SK-N-SH (cell line): ENCODE results near the gene ZNF469. TPM values are rescaled to one million over a fixed set of nuclear protein-coding genes. Genes with fewer than 3 reads are reported as not detected.

Experiments
- CTCF ChIA-PET: fragments of 300-600, 350-600 bp; formaldehyde crosslinking; extraction: SDS; loops from one replicate; lab custom pipeline; 2021; lab: Yijun Ruan, JAX
- POLR2A ChIA-PET: fragments of 350-600 bp; sonication (Branson Sonifier 250); formaldehyde crosslinking; extraction: SDS; loops from one replicate; lab custom pipeline; 2020; ENCODE audit warnings: antibody characterized with exemption, inconsistent platforms; lab: Yijun Ruan, JAX
- DNase-seq: peaks from one replicate; pipeline ENCODE4 v3.0.0; 2012
- H2AFZ ChIP-seq: fragments of 200-600 bp; sonication (generic); 2 replicates; pipeline ENCODE4 v1.8.1; 2016; ENCODE audit warnings: antibody characterized with exemption, mild to moderate bottlenecking, low read depth
- H3F3A ChIP-seq: fragments of 200-600 bp; sonication (generic); replicated peaks from 2 replicates; pipeline ENCODE3; 2016; ENCODE audit warnings: antibody characterized with exemption, mild to moderate bottlenecking; ENCODE audit not compliant: insufficient read depth
- H3K27ac ChIP-seq, 2 experiments: fragments of 200-500 bp in 1 of 2; fragments of 200-600 bp in 1 of 2; sonication (Bioruptor generic) in 1 of 2; sonication (generic), shearing (Covaris generic) in 1 of 2; 2 replicates each; pipeline versions ENCODE4 v1.5.1 to v1.6.1; 2014 to 2016; ENCODE audit warnings: low read depth in 2 of 2, inconsistent platforms in 1 of 2, low read length in 1 of 2, mild to moderate bottlenecking in 1 of 2, mixed read lengths in 1 of 2
- H3K27me3 ChIP-seq: fragments of 200-600 bp; sonication (generic), shearing (Covaris generic); 2 replicates; pipeline ENCODE4 v1.6.1; 2016; ENCODE audit warnings: mixed run types; ENCODE audit not compliant: insufficient read depth
- H3K36me3 ChIP-seq, 2 experiments: fragments of 200-500 bp in 1 of 2; fragments of 200-600 bp in 1 of 2; sonication (Bioruptor generic) in 1 of 2; sonication (generic) in 1 of 2; replicated peaks in 1 of 2; 2 replicates each; pipeline versions ENCODE3 to v1.5.1; 2014 to 2016; ENCODE audit warnings: low read length in 1 of 2, mild to moderate bottlenecking in 1 of 2; ENCODE audit not compliant: insufficient read depth in 2 of 2, control insufficient read depth in 1 of 2
- H3K4me1 ChIP-seq, 2 experiments: fragments of 200-500 bp in 1 of 2; fragments of 200-600 bp in 1 of 2; sonication (Bioruptor generic) in 1 of 2; sonication (generic), shearing (Covaris generic) in 1 of 2; 2 replicates each; pipeline versions ENCODE4 v1.5.1 to v1.6.1; 2014 to 2016; ENCODE audit warnings: low read depth in 1 of 2, low read length in 1 of 2, mixed run types in 1 of 2; ENCODE audit not compliant: insufficient read depth in 2 of 2, control insufficient read depth in 1 of 2
- H3K4me2 ChIP-seq: fragments of 200-600 bp; sonication (generic), shearing (Covaris generic); 2 replicates; pipeline ENCODE4 v1.6.1; 2017; ENCODE audit warnings: mixed run types
- H3K4me3 ChIP-seq, 2 experiments: fragments of 200-500 bp in 1 of 2; fragments of 200-600 bp in 1 of 2; sonication (Bioruptor generic) in 1 of 2; sonication (generic), shearing (Covaris generic) in 1 of 2; 2 replicates each; pipeline versions ENCODE4 v1.5.1 to v1.8.1; 2014 to 2016; ENCODE audit warnings: low read depth in 2 of 2, inconsistent platforms in 1 of 2, low read length in 1 of 2, mild to moderate bottlenecking in 1 of 2, mixed read lengths in 1 of 2, moderate library complexity in 1 of 2
- H3K79me2 ChIP-seq: fragments of 200-600 bp; sonication (generic); 2 replicates; pipeline ENCODE4 v1.8.1; 2017; ENCODE audit warnings: mild to moderate bottlenecking; ENCODE audit not compliant: insufficient read depth
- H3K9ac ChIP-seq: fragments of 200-600 bp; sonication (generic); 2 replicates; pipeline ENCODE4 v1.6.1; 2017; ENCODE audit warnings: mixed run types
- H3K9me2 ChIP-seq: fragments of 200-600 bp; sonication (generic); 2 replicates; pipeline ENCODE4 v1.6.1; 2017; ENCODE audit warnings: mixed run types
- H3K9me3 ChIP-seq: fragments of 200-600 bp; sonication (generic); 2 replicates; pipeline ENCODE4 v1.6.1; 2017; ENCODE audit warnings: mixed run types, mild to moderate bottlenecking, moderate library complexity
- H4K20me1 ChIP-seq: fragments of 200-600 bp; sonication (generic); 2 replicates; pipeline ENCODE4 v1.6.1; 2017; ENCODE audit warnings: mild to moderate bottlenecking, mixed run types; ENCODE audit not compliant: insufficient read depth
- EZH2phosphoT487 ChIP-seq: fragments of 200-600 bp; sonication (generic); IDR thresholded peaks from 2 replicates; pipeline ENCODE4 v1.6.1; 2017; ENCODE audit warnings: low read depth, mixed run types, mild to moderate bottlenecking, antibody characterized with exemption, moderate library complexity, borderline replicate concordance
- FOSL2 ChIP-seq: IDR thresholded peaks from 2 replicates; pipeline ENCODE4 v1.4.0; 2012; ENCODE audit warnings: low read depth, mild to moderate bottlenecking, moderate library complexity, borderline replicate concordance
- FOXJ3 ChIP-seq: sonication (generic); formaldehyde crosslinking; IDR thresholded peaks from 2 replicates; pipeline ENCODE4 v1.5.1; 2020; ENCODE audit warnings: mild to moderate bottlenecking, missing genetic modification reagents
- FOXM1 ChIP-seq: IDR thresholded peaks from 2 replicates; pipeline ENCODE4 v1.4.0; 2012; ENCODE audit warnings: low read depth, mild to moderate bottlenecking
- GABPA ChIP-seq: IDR thresholded peaks from 2 replicates; pipeline ENCODE4 v1.4.0; 2012; ENCODE audit warnings: low read depth, mild to moderate bottlenecking
- MEF2A ChIP-seq: IDR thresholded peaks from 2 replicates; pipeline ENCODE4 v1.4.0; 2012; ENCODE audit warnings: low read depth, borderline replicate concordance
- NFIC ChIP-seq: IDR thresholded peaks from 2 replicates; pipeline ENCODE4 v1.4.0; 2012; ENCODE audit warnings: borderline replicate concordance
- NRF1 ChIP-seq: IDR thresholded peaks from 2 replicates; pipeline ENCODE4 v1.6.1; 2012; ENCODE audit warnings: low read depth, mild to moderate bottlenecking, low read length
- POLR2AphosphoS5 ChIP-seq: IDR thresholded peaks from 2 replicates; pipeline ENCODE4 v1.6.1; 2012; ENCODE audit warnings: low read depth, low read length
- RAD21 ChIP-seq: IDR thresholded peaks from 2 replicates; pipeline ENCODE4 v1.6.1; 2012; ENCODE audit warnings: mild to moderate bottlenecking, low read length
- RXRA ChIP-seq: IDR thresholded peaks from 2 replicates; pipeline ENCODE4 v1.4.0; 2012; ENCODE audit warnings: low read depth, mild to moderate bottlenecking, borderline replicate concordance
- TAF1 ChIP-seq: IDR thresholded peaks from 2 replicates; pipeline ENCODE4 v1.6.1; 2012; ENCODE audit warnings: low read depth, mild to moderate bottlenecking, low read length, moderate library complexity, borderline replicate concordance
- TCF12 ChIP-seq: IDR thresholded peaks from 2 replicates; pipeline ENCODE4 v1.4.0; 2012
- YY1 ChIP-seq: IDR thresholded peaks from 2 replicates; pipeline ENCODE4 v1.4.0; 2012; ENCODE audit warnings: low read depth, mild to moderate bottlenecking
- WGBS: methylation state at CpG from one replicate; pipeline ENCODE4 v1.1.6; 2017; ENCODE audit warnings: low lambda C conversion rate; 5-methylcytosine and 5-hydroxymethylcytosine counted together
- polyA plus RNA-seq, 3 experiments: library from polyadenylated mRNA; depleted of rRNA; stranded (reverse); fragments of >200 nt; gene quantifications; 2 replicates each; pipeline ENCODE4 v1.2.3, GENCODE V29; 2012
- TF ChIP-seq, protein P1 (sequence below): IDR thresholded peaks from 2 replicates; pipeline ENCODE4; 2012
- TF ChIP-seq, protein P2 (sequence below): IDR thresholded peaks from 2 replicates; pipeline ENCODE4 v1.4.0; 2012; ENCODE audit warnings: low read depth
- TF ChIP-seq, protein P3 (sequence below): IDR thresholded peaks from 2 replicates; pipeline ENCODE4 v1.4.0; 2012; ENCODE audit warnings: low read depth, borderline replicate concordance
- TF ChIP-seq, protein P4 (sequence below): fragments of 150-350 bp; IDR thresholded peaks from 2 replicates; pipeline ENCODE4 v1.6.1; 2016; ENCODE audit warnings: mild to moderate bottlenecking, low read depth, low read length
- TF ChIP-seq, protein P5 (sequence below): fragments of 200-600 bp; sonication (generic); IDR thresholded peaks from 2 replicates; pipeline ENCODE4 v1.6.1; 2017; ENCODE audit warnings: antibody characterized with exemption, mild to moderate bottlenecking, moderate library complexity

Gene ZNF469
- polyA plus RNA-seq, 1 of the 3 experiments (the other 2 are of a cell fraction), result 0.56 TPM

DNA sequence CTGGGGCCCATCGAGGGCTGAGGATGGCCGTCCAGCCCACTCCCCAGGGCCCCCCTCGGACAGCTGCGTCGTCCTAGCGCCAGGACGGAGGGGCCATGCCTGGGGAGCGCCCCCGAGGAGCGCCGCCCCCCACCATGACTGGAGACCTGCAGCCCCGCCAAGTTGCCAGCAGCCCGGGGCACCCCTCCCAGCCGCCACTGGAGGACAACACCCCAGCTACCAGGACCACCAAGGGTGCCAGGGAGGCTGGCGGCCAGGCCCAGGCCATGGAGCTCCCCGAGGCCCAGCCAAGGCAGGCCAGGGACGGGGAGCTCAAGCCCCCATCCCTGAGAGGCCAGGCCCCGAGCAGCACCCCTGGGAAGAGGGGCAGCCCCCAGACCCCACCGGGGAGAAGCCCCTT lies 44.6 kb downstream of the ZNF469 start:
- Histone ChIP-seq H4K20me1 (no peaks in the 10 kb centered on the region), H3K27me3 (no peaks in the 10 kb centered on the region), H3K27ac (no peak overlapping the region), H3K4me3 (no peak overlapping the region), H2AFZ (no peak overlapping the region), H3K9me2 (no peaks in the 10 kb centered on the region), H3K4me1 (peaks cover 0 to 8% of the 10 kb centered on the region in 2 experiments; a peak in 1 of 4 replicates)
- ChIA-PET POLR2A (no interaction called here), CTCF (interaction anchor here (1.0 to 3.4 kb wide), 3 partner anchors 10 to 131 kb away, joined by 3 to 37 read pairs (median 3); no protein-coding TSS in a partner anchor)
- WGBS, result 81% methylated on average over 5 of the region's 19 CpGs
- no peak for DNase-seq
- TF ChIP-seq, protein P1, sequence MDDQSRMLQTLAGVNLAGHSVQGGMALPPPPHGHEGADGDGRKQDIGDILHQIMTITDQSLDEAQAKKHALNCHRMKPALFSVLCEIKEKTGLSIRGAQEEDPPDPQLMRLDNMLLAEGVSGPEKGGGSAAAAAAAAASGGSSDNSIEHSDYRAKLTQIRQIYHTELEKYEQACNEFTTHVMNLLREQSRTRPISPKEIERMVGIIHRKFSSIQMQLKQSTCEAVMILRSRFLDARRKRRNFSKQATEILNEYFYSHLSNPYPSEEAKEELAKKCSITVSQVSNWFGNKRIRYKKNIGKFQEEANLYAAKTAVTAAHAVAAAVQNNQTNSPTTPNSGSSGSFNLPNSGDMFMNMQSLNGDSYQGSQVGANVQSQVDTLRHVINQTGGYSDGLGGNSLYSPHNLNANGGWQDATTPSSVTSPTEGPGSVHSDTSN, result no peak
- no peak for TF ChIP-seq NFIC
- no peak for TF ChIP-seq RAD21
- no peak for TF ChIP-seq EZH2phosphoT487
- TF ChIP-seq, protein P2, sequence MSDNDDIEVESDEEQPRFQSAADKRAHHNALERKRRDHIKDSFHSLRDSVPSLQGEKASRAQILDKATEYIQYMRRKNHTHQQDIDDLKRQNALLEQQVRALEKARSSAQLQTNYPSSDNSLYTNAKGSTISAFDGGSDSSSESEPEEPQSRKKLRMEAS, result no peak
- no peak for TF ChIP-seq MEF2A
- TF ChIP-seq, protein P3, sequence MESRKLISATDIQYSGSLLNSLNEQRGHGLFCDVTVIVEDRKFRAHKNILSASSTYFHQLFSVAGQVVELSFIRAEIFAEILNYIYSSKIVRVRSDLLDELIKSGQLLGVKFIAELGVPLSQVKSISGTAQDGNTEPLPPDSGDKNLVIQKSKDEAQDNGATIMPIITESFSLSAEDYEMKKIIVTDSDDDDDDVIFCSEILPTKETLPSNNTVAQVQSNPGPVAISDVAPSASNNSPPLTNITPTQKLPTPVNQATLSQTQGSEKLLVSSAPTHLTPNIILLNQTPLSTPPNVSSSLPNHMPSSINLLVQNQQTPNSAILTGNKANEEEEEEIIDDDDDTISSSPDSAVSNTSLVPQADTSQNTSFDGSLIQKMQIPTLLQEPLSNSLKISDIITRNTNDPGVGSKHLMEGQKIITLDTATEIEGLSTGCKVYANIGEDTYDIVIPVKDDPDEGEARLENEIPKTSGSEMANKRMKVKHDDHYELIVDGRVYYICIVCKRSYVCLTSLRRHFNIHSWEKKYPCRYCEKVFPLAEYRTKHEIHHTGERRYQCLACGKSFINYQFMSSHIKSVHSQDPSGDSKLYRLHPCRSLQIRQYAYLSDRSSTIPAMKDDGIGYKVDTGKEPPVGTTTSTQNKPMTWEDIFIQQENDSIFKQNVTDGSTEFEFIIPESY, result no peak
- no peak for TF ChIP-seq FOSL2
- TF ChIP-seq, protein P4, sequence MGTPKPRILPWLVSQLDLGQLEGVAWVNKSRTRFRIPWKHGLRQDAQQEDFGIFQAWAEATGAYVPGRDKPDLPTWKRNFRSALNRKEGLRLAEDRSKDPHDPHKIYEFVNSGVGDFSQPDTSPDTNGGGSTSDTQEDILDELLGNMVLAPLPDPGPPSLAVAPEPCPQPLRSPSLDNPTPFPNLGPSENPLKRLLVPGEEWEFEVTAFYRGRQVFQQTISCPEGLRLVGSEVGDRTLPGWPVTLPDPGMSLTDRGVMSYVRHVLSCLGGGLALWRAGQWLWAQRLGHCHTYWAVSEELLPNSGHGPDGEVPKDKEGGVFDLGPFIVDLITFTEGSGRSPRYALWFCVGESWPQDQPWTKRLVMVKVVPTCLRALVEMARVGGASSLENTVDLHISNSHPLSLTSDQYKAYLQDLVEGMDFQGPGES, result no peak
- TF ChIP-seq RXRA, result no peak
- no peak for TF ChIP-seq TCF12
- TF ChIP-seq, all 33 proteins: peak for 0
- Histone ChIP-seq H3K9me3 (no peaks in the 10 kb centered on the region), H3K9ac (no peak overlapping the region), H3K36me3 (no peaks in the 10 kb centered on the region), H3K4me2 (no peak overlapping the region), H3F3A (no peaks in the 10 kb centered on the region), H3K79me2 (no peaks in the 10 kb centered on the region)

DNA sequence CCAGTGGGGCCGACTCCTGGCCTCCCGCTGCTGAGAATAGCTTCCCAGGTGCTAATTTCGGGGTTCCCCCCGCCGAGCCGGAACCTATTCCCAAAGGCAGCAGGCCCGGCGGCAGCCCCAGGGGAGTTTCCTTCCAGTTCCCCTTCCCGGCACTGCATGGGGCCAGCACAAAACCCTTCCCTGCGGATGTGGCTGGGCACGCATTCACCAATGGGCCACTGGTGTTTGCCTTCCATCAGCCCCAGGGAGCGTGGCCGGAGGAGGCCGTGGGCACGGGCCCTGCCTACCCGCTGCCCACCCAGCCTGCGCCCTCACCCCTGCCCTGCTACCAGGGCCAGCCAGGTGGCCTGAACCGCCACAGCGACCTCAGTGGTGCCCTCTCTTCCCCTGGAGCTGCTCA lies 45.4 kb downstream of the ZNF469 start:
- CTCF ChIA-PET, result interaction anchor here (1.0 to 3.4 kb wide), 4 partner anchors 9 to 131 kb away, joined by 3 to 37 read pairs (median 3); no protein-coding TSS in a partner anchor
- H3K27ac ChIP-seq, result no peak overlapping the region
- POLR2A ChIA-PET, result no interaction called here

More for the DNA sequence above, 45.4 kb downstream of the ZNF469 start:
- DNase-seq, result no peak
- H3F3A ChIP-seq, result no peaks in the 10 kb centered on the region
- no peak overlapping the region for H3K4me3 ChIP-seq
- H3K4me1 ChIP-seq, result peaks cover 0 to 8% of the 10 kb centered on the region in 2 experiments; a peak in 1 of 4 replicates
- no peak overlapping the region for H2AFZ ChIP-seq
- no peaks in the 10 kb centered on the region for H4K20me1 ChIP-seq
- H3K27me3 ChIP-seq, result no peaks in the 10 kb centered on the region
- no peak overlapping the region for H3K9ac ChIP-seq
- no peak overlapping the region for H3K4me2 ChIP-seq
- TF ChIP-seq, protein P1, result no peak
- TF ChIP-seq TAF1 (no peak), YY1 (no peak), FOXM1 (no peak), GABPA (no peak), FOSL2 (no peak), FOXJ3 (CRISPR knock-in tag) (no peak), NRF1 (no peak), POLR2AphosphoS5 (no peak)
- TF ChIP-seq, protein P2, result no peak
- TF ChIP-seq, protein P5, sequence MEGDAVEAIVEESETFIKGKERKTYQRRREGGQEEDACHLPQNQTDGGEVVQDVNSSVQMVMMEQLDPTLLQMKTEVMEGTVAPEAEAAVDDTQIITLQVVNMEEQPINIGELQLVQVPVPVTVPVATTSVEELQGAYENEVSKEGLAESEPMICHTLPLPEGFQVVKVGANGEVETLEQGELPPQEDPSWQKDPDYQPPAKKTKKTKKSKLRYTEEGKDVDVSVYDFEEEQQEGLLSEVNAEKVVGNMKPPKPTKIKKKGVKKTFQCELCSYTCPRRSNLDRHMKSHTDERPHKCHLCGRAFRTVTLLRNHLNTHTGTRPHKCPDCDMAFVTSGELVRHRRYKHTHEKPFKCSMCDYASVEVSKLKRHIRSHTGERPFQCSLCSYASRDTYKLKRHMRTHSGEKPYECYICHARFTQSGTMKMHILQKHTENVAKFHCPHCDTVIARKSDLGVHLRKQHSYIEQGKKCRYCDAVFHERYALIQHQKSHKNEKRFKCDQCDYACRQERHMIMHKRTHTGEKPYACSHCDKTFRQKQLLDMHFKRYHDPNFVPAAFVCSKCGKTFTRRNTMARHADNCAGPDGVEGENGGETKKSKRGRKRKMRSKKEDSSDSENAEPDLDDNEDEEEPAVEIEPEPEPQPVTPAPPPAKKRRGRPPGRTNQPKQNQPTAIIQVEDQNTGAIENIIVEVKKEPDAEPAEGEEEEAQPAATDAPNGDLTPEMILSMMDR, result no peak
- no peaks in the 10 kb centered on the region for H3K9me2 ChIP-seq
- H3K9me3 ChIP-seq, result no peaks in the 10 kb centered on the region
- H3K79me2 ChIP-seq, result no peaks in the 10 kb centered on the region
- no peaks in the 10 kb centered on the region for H3K36me3 ChIP-seq
- WGBS, result 96% methylated on average over 9 of the region's 19 CpGs
